Measurements from ENCODE around the gene CHML.

The CHML gene

GRCh38 chr1:241622669-241623068, 17.5 kb downstream of the CHML start:
- DNase-seq (ENCODE audit: low read depth in 1 of 2, low spot score in 1 of 2), result no peak

- DNase-seq (ENCODE audit: low read depth in 1 of 2, low spot score in 1 of 2), result no peak
Measured at GRCh38 chr1:241617426-241617825, 22.7 kb downstream of the CHML start.

- no peak for DNase-seq (ENCODE audit: low read depth in 1 of 2, low spot score in 1 of 2)
Measured at GRCh38 chr1:241615043-241615974, 24.9 kb downstream of the CHML start.

GRCh38 chr1:241614572-241614971, 25.6 kb downstream of the CHML start:
- no peak for DNase-seq (ENCODE audit: low read depth in 1 of 2, low spot score in 1 of 2)

- no peak for DNase-seq (ENCODE audit: low read depth in 1 of 2, low spot score in 1 of 2)
Measured at GRCh38 chr1:241614144-241614543, 26.0 kb downstream of the CHML start.

GRCh38 chr1:241612533-241613477, 27.4 kb downstream of the CHML start:
- DNase-seq (ENCODE audit: low read depth in 1 of 2, low spot score in 1 of 2), result no peak

- no peak for DNase-seq (ENCODE audit: low read depth in 1 of 2, low spot score in 1 of 2)
Measured at GRCh38 chr1:241611736-241612135, 28.4 kb downstream of the CHML start.

- DNase-seq (ENCODE audit: low read depth in 1 of 2, low spot score in 1 of 2), result no peak
Measured at GRCh38 chr1:241611063-241611462, 29.1 kb downstream of the CHML start.

GRCh38 chr1:241610056-241610815, 29.9 kb downstream of the CHML start:
- DNase-seq (ENCODE audit: low read depth in 1 of 2, low spot score in 1 of 2), result no peak

GRCh38 chr1:241608379-241609033, 31.7 kb downstream of the CHML start:
- no peak for DNase-seq (ENCODE audit: low read depth in 1 of 2, low spot score in 1 of 2)

GRCh38 chr1:241607497-241607896, 32.7 kb downstream of the CHML start:
- DNase-seq (ENCODE audit: low read depth in 1 of 2, low spot score in 1 of 2), result no peak

- DNase-seq (ENCODE audit: low read depth in 1 of 2, low spot score in 1 of 2), result no peak
Measured at GRCh38 chr1:241606544-241606943, 33.6 kb downstream of the CHML start.

GRCh38 chr1:241605146-241605805, 34.9 kb downstream of the CHML start:
- DNase-seq (ENCODE audit: low read depth in 1 of 2, low spot score in 1 of 2), result no peak

GRCh38 chr1:241603731-241604245, 36.4 kb downstream of the CHML start:
- DNase-seq (ENCODE audit: low read depth in 1 of 2, low spot score in 1 of 2), result no peak

GRCh38 chr1:241600496-241600901, 39.7 kb downstream of the CHML start:
- no peak for DNase-seq (ENCODE audit: low read depth in 1 of 2, low spot score in 1 of 2)

GRCh38 chr1:241598249-241598648, 41.9 kb downstream of the CHML start:
- DNase-seq (ENCODE audit: low read depth in 1 of 2, low spot score in 1 of 2), result no peak

- no peak for DNase-seq (ENCODE audit: low read depth in 1 of 2, low spot score in 1 of 2)
Measured at GRCh38 chr1:241596633-241597032, 43.5 kb downstream of the CHML start.

GRCh38 chr1:241593186-241593585, 47.0 kb downstream of the CHML start:
- DNase-seq (ENCODE audit: low read depth in 1 of 2, low spot score in 1 of 2), result no peak

GRCh38 chr1:241592273-241592958, 47.8 kb downstream of the CHML start:
- DNase-seq (ENCODE audit: low read depth in 1 of 2, low spot score in 1 of 2), result no peak
